ENCODE data around the gene LY6G6F. TPM values are rescaled to one million over a fixed set of nuclear protein-coding genes. Genes with fewer than 3 reads are reported as not detected.

Gene LY6G6F
- total and polyA plus RNA-seq, 2 of the 13 experiments (the other 11 are each of a cell fraction or from before 2014, with no cell fraction given), result not detected

DNA sequence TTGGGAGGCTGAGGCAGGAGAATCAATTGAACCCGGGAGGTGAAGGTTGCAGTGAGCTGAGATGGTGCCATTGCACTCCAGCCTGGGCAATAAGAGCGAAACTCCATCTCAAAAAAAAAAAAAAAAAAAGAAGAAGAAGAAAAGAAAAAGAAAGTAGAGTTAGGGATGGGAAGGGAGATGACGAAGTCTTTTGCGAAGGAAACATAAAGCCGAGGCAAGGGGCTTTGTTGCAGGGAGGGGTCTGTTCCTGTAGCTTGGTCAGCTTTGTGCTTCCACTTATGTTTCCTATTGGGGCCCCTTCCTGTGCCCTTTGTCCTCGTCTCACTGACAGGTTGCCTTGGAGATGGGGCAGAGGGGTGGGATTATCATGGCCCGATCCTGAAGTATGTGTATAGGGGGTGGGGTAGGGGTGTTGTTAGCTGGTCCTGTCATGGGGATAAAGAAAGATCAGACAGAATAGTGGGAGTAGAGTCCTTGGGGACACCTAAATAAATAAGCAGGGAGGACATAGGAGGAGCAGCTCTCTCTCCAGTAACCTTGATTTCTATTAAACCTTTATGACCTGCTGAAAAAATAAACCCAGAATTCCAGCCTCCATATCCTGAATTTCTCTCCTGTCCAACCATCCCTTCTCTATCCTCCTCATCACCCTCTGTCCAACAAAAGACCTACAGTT, 30.8 kb downstream of the LY6G6F start (continued):
- TF ChIP-seq ZHX1 (CRISPR knock-in tag; IDR thresholded peaks at IDR 0.05; ENCODE audit: low read depth), result no peak
- TF ChIP-seq CREB1 (IDR thresholded peaks at IDR 0.05), result no peak
- TF ChIP-seq CREB1 (CRISPR knock-in tag; IDR thresholded peaks at IDR 0.05), result peak; percentile 66
- TF ChIP-seq HMG20A (CRISPR knock-in tag; IDR thresholded peaks at IDR 0.05; ENCODE audit: borderline replicate concordance), result peak; percentile 49; the same call in 1 of the 2 replicates
- TF ChIP-seq, protein P1, sequence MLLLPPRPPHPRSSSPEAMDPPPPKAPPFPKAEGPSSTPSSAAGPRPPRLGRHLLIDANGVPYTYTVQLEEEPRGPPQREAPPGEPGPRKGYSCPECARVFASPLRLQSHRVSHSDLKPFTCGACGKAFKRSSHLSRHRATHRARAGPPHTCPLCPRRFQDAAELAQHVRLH (CRISPR knock-in tag; IDR thresholded peaks at IDR 0.05; ENCODE audit: borderline replicate concordance, low read depth), result no peak
- TF ChIP-seq ZNF264 (CRISPR knock-in tag; IDR thresholded peaks at IDR 0.05), result peak; percentile 100
- peak; percentile 86 for TF ChIP-seq RARA (CRISPR knock-in tag; IDR thresholded peaks at IDR 0.05)
- TF ChIP-seq, protein P2, sequence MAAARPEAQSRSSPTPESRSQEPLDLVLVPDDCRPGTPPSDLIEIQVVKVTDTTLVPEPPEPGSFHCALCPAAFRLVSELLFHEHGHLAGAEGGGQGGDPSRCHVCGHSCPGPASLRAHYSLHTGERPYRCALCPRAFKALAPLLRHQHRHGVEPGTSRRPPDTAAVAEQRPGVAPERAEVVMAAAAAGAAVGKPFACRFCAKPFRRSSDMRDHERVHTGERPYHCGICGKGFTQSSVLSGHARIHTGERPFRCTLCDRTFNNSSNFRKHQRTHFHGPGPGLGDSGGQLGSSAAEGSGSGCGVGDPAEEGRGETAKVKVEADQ (CRISPR knock-in tag; IDR thresholded peaks at IDR 0.05; ENCODE audit: borderline replicate concordance), result no peak
- TF ChIP-seq SAFB2 (CRISPR knock-in tag; IDR thresholded peaks at IDR 0.05; ENCODE audit: borderline replicate concordance, low read depth), result no peak
- no peak; the same call in 1 of the 2 replicates for TF ChIP-seq ZNF816 (CRISPR knock-in tag; IDR thresholded peaks at IDR 0.05; ENCODE audit: borderline replicate concordance)
- TF ChIP-seq ZNF776 (CRISPR knock-in tag; IDR thresholded peaks at IDR 0.05), result no peak
- peak; percentile 32; the same call in 1 of the 2 replicates for TF ChIP-seq CHD4 (IDR thresholded peaks at IDR 0.05; ENCODE audit: borderline replicate concordance, low read length)
- TF ChIP-seq, protein P3, sequence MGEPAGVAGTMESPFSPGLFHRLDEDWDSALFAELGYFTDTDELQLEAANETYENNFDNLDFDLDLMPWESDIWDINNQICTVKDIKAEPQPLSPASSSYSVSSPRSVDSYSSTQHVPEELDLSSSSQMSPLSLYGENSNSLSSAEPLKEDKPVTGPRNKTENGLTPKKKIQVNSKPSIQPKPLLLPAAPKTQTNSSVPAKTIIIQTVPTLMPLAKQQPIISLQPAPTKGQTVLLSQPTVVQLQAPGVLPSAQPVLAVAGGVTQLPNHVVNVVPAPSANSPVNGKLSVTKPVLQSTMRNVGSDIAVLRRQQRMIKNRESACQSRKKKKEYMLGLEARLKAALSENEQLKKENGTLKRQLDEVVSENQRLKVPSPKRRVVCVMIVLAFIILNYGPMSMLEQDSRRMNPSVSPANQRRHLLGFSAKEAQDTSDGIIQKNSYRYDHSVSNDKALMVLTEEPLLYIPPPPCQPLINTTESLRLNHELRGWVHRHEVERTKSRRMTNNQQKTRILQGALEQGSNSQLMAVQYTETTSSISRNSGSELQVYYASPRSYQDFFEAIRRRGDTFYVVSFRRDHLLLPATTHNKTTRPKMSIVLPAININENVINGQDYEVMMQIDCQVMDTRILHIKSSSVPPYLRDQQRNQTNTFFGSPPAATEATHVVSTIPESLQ (CRISPR knock-in tag; conservative IDR thresholded peaks at IDR 0.05), result no peak
- TF ChIP-seq, protein P4, sequence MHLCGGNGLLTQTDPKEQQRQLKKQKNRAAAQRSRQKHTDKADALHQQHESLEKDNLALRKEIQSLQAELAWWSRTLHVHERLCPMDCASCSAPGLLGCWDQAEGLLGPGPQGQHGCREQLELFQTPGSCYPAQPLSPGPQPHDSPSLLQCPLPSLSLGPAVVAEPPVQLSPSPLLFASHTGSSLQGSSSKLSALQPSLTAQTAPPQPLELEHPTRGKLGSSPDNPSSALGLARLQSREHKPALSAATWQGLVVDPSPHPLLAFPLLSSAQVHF (CRISPR knock-in tag; IDR thresholded peaks at IDR 0.05), result no peak
- TF ChIP-seq RFXANK (CRISPR knock-in tag; IDR thresholded peaks at IDR 0.05), result no peak
- no peak; the same call in 1 of the 2 replicates for TF ChIP-seq IRF2 (CRISPR knock-in tag; IDR thresholded peaks at IDR 0.05)
- no peak for TF ChIP-seq MAFG (CRISPR knock-in tag; IDR thresholded peaks at IDR 0.05)
- peak; percentile 94 for TF ChIP-seq SAP130 (CRISPR knock-in tag; IDR thresholded peaks at IDR 0.05; ENCODE audit: low read depth)
- peak; percentile 92 for TF ChIP-seq TGIF2 (CRISPR knock-in tag; IDR thresholded peaks at IDR 0.05)
- TF ChIP-seq TOPORS (CRISPR knock-in tag; IDR thresholded peaks at IDR 0.05), result no peak
- TF ChIP-seq AGO2 (optimal IDR thresholded peaks at IDR 0.05; ENCODE audit: low read depth, low read length), result no peak
- TF ChIP-seq ZNF766 (CRISPR knock-in tag; IDR thresholded peaks at IDR 0.05; ENCODE audit: borderline replicate concordance), result no peak
- TF ChIP-seq ZC3H4 (CRISPR knock-in tag; IDR thresholded peaks at IDR 0.05; ENCODE audit: borderline replicate concordance), result no peak
- peak; percentile 61; the same call in 1 of the 2 replicates for TF ChIP-seq BRD4 (CRISPR knock-in tag; IDR thresholded peaks at IDR 0.05)
- no peak for TF ChIP-seq MZF1 (CRISPR knock-in tag; IDR thresholded peaks at IDR 0.05; ENCODE audit: borderline replicate concordance)
- no peak for TF ChIP-seq ZNF20 (CRISPR knock-in tag; IDR thresholded peaks at IDR 0.05)
